GM15510 (cell line): Measurements from ENCODE around the gene KMT2E.

ENCODE experiments used
- POLR2A ChIP-seq: IDR thresholded peaks from 3 replicates; pipeline ENCODE4 v1.6.1; 2011; ENCODE audit warnings: borderline replicate concordance; ENCODE audit not compliant: insufficient read length; ENCODE audit errors: extremely low read depth

Gene KMT2E

DNA sequence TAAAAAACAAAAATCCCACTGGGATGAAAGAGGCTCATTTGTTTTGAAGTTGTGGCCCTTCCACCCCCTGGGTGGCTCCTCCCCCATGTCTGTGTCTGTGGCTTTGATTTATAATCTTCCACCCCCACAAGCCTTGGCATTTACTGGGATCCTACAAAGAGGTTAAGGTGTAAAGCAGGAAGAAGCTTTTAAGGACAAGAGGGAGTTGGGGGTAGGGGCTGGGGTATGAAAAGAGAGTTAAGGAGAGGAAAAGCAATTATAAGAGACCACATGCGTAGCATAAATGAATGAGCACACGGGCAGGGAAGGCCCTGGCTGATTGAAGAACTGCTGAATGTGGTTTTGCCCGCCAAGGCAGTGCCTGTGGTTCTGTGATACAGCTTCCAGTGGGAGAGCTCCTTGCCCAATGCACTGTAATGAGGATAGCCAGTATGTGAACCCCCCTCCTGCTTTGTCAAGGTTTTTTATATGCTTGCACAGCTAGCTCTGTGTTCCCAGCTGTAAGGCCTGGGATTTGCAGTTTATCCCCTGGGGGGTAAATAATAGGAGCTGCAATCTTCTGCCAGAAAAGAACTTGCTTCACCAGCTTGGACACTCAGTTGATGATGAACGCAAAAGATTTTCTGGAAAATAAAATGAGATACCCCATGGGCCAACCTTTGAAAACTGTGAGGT is 34.7 kb upstream of the KMT2E start:
- TF ChIP-seq POLR2A: no peak

DNA sequence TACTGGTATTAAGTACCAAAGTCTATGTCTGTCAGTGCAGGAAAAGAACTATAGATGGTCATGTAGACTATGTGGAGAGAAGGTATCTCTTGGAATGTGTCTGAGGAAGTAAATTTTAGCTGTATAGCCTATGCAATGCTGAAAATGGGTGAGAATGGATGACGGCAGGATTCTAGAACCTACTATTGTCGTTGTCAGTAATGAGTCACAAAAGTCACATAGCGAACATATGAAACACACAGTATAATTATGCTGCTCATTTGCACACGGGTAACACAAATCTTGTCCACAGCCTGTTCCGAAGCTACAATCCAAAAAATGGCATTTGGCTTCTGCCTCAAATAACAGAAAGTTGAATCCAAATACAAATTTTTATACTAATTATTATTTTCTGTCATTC is 33.6 kb upstream of the KMT2E start:
- no peak for TF ChIP-seq POLR2A

DNA sequence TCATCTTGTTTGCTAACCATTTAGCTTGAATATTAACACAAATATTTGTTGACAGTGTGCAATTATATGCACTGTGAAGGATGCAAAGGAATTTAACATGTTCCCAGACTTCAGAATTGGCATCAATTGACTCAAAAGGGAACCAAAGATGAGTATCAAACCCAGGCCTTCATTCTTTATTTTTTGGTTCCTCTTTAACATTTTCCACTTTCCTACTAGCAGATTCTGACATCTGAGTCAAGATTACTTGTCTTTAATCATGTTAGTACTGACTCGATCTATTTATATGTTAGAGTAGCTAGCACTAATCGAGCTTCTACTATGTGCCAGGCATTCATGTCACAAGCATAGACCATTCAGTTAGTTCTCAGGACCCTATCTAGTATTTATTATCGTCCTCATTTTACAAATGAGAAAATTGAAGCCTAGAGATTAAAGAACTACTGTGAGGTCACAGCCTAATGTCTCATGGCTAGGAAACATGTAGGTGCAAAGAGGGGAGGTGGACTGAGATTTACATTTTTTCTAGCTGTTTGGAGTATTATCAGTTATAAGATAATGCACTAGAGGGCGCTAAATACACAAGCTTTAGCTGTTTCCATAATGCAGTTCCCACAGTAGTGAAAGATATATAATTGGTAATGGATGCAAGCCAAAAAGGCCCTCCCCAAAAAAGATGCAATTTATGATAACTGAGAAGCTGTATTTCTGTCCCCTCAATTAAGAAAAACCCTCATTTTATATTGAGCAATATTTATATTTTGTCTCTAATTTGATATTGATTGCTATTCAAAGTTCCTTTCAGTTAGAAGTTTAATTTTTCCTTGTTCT is 32.9 kb upstream of the KMT2E start:
- TF ChIP-seq POLR2A: no peak

DNA sequence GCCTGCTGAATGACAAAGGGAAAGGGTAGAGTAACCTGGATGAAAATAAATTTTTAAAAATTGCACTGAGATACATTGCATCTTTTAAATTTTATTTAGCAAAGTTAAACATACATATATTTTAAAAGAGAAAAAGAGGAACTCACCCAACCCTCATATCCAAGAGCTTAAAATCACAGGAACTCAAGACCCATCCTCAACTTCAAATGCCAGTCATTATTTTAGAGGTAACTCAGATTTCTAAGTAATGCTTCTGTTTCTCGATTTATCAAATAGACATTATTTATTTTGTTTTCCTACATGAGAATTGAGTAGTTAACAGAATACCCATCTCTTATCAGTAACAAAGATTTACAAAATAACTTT is 32.4 kb upstream of the KMT2E start:
- TF ChIP-seq POLR2A: no peak

DNA sequence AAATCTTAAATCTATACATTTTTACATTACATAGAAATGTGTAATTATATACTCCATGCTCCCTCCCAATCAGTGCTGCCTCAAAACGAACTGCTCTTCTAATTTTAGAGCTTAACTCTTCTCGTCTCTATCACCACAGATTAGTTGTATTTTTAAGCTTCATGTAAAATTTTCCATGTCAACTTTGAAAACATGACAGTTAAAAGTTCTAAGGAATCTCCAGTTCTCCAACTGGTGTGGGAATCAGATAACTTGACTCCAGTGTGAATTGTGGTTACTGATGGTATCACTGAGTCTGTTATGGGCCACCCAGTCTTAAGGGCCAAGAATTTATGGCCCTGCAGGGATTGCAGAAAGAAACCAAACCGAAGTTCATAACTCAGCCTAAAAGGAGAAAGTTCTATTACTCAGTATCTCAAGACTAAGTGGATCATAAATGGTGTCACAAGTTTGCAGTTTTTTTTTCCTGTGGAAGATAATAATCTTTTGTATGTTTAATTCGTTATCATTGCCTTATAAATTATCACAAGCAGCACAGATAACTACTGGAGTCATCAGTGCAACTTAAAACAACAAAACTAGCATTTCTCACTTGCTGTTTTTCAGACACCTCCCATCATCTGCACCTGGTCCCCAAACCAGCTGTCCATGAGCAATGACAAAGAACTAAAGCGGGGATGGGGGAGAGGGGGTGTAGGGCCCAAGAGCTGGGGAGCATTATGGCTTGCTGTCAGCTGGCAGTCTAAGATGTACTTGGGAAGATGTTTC is 31.5 kb upstream of the KMT2E start:
- no peak for TF ChIP-seq POLR2A

DNA sequence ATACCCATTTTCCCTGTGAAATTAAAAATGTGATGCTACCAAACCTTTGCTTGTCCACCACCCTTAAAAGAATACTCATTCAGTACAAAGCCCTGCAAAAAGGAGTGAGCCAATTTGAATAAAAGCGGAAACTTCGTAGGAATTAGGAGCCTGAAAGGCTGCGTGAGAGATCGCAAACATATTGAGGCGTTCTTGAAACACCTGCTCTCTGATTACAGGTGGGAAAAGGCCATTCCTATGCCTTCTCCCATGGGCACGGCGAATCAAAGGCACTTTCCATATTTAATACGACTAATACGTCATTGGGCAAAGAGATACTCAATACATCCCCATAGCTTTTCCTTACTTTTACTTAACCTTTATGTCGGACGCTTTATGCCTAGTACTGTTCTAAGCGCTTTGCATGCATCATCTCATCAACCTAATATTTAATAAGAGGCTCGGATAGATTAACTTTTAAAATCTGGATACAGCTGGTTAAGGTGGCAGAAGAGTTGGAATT is 30.9 kb upstream of the KMT2E start:
- TF ChIP-seq POLR2A: no peak

DNA sequence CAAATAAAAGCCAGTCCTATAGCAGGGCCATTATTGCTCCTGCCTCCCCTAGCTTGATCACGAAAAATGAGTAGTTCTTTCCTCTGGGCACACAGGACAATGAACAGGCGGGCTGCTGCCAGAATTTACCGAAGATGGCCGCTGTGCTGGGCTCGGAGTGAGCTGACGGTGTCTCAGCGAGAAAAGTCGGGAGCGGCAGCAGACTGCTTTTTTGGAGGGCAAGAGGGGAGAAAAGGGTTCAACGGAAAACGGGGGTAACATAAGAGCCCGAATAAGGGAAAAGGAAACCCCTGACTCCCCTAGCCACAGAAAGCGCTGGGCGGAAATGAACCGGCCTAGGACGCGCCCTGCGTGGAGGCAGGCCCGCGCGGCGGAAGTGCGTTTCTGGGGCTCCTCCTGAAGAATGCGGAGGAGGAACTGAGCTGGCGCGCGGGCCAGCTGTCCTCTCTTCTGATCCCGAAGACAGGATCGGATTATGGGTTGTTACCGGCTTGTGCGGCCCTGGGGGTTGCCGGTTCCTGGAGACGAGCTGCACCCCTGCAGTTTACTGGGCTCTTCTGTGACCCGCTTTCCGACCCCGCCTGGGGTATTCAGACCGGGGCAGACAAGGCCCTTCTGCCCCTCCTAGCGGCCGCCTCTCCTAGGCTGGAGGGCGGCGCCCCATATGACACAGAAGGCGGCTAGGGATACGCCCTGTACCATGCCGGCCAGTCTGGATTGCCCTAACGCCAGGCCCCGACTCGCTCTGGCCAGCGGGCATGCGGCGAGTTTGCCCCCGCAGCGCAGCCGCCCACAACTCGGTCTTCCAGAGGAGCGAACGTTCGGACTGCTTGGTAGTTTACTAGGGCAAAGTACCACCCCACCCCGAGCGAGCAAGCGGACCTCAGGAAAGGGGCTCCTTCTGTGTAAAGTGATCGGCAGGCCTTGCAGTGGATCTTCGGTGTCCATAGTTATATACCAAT is 30.1 kb upstream of the KMT2E start:
- peak; percentile 71 for TF ChIP-seq POLR2A

DNA sequence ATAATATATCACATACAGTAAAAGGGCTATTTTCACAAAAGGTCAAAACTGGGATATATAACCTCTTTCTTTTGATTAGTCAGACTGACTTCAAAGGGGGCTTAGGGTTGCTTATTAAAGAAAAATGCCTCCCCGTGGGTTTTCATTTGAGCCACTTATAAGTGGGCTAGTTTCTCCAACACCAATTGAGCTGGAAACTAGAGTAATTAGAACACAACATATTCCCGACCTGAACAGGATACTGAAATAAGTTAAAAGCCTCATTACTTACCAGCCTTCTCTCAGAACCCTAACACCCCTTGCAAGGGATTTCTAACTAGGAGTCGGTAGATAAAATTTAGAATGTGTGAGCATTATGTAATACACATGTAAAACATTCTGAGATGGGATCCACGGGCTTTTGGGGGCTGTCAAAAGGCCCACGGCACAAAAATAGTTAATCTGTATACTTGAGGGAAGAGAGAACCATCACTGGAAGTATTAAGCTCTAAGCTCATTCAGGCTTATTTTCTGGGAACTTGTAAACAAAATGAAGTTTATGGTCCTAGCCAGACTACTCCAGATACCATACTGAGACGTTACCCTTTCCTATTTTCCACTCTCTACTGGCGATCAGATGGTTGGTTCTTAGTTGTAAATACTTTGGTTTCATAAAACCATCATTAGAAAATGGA is 29.3 kb upstream of the KMT2E start:
- TF ChIP-seq POLR2A: no peak

DNA sequence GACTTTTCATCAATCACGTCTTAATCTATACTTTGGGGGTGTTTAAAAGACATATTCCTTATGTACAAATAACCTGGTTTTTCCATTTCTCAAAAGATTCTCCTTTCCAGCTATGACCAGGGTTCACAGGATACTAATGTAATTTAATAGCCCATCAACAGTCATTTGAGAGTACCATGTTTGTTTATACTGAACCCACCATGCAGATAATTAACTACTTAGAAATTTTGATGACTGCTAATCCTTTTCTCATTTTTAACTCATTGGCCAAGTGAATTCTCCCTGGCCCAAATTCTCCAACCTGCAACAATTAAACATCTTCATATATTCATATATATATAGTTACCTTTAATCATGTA is 28.8 kb upstream of the KMT2E start:
- TF ChIP-seq POLR2A: no peak

DNA sequence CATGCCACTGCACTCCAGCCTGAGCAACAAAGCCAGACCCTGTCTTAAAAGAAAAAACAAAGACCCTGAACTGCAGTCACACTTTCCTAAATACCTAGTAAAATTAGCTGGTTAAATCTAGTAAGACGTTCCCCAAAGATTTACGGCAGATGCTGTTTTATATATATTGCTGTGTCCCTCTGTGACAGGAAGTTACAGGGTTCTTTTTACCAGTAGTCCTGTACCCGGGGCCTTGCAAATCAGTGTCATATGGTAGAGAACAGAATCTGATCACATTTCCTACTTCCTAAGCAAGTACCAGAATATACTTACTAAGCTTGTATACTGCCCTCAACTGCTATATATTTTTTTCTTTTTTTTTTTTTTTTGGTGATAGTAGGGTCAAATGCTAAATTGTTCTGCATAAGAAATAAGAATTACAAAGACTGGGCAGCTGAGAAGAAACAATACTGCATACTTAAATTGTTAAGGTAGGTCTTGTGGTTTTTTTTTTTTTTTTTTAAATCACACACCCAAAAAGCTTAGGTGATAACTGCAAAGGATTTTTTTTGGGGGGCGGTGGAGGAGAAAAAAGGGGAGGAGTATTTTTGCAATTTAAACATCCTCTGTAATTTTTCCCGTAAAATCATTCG is 27.3 kb upstream of the KMT2E start:
- TF ChIP-seq POLR2A: no peak

DNA sequence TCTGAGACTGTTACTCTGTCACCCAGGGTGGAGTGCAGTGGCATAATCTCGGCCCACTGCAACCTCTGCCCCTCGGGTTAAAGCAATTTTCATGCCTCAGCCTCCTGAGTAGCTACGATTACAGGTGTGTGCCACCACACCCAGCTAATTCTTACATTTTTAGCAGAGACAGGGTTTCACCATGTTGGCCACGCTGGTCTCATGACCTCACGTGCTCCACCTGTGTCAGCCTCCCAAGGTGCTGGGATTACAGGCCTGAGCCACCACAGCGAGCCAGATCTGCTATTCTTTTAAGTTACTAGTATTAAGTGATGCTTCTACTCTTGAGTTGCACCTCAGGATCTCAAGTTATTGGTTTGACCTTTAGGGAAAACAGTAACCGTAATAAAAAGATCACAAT is 23.0 kb upstream of the KMT2E start:
- no peak for TF ChIP-seq POLR2A

DNA sequence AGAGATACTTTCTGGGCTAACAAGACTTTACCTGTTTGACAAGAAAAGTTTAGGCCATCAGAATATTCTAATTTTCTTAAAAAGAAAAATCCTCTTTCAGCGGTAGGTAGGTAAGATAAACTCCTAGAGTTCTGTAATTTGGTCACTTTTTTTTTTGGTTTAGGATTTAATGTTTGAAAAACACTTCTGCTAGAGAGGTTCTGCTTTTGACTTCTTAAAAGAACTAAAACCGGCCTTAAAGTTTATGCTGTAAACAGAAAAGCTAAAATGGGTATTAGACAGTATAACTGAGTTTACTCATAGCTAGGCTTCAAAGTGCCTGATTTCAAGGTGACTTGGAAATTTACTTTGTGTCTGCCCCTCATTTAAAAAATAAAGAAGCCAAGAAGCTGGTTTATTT is 21.7 kb upstream of the KMT2E start:
- TF ChIP-seq POLR2A: no peak

DNA sequence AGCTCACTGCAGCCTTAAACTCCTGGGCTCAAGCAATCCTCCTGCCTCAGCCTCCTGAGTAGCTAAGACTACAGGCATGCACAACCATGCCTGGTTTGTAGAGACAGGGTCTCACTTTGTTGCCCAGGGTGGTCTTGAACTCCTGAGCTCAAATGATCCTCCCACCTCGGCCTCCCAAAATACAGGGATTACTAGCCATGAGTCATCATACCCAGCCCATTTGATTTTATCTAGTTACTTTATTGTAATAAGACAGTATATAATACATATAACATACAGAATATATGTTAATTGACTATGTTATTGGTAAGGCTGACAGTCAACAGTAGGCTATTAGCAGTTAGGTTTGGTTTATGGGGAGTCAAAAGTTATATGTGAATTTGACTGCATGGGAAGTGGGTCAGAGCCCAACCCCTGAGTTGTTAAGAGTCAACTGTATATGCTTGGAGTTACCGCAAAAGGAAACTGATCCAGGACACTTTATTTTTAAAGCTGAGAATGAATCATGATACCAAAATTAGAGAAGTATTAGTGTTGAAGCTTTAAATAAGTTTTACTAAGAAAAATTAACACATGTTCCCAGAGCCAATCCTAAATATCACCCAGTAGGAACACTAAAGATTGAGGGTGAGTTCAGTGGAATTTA is 20.7 kb upstream of the KMT2E start:
- no peak for TF ChIP-seq POLR2A

DNA sequence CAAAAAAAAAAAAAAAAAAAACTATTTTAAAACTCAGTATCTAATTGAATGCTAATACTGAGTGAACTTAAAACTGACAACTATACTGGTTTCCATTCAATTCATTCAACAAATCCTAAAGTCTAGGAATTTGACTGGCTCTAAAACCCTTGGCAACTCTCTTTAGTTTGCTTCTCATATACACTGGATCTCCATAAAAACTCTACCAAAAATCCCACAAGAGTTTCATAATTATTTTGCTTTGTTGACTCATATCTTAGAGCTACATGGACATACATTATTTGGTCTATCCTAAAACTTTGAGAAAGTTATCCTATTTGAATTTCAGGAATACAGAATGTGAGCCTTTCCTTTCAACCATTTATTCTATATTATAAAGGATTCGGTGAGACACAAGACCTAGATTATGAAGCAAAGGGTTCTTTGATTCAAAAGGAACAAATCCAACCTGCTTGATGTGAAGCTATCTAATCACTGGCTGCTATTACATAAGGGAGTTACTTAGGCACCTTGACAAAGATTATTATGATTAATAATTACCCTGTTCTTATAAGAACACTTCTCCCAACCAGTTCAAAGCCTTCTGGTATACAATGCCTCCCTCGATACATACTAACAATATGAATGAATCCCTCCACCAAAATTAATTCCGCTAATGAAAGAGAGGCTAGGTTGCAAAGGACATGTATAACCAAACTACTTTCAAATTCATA is 15.8 kb upstream of the KMT2E start:
- no peak for TF ChIP-seq POLR2A
